Testis (tissue), 3 donors: ENCODE results near the gene ZCCHC14. TPM values are rescaled to one million over a fixed set of nuclear protein-coding genes. Genes with fewer than 3 reads are reported as not detected.
"Not testable (repeated sequence)": the region's sequence is repeated elsewhere in the genome, so short reads cannot be mapped to it uniquely, and the experiment has no call there.

Source experiments
- DNase-seq: peaks from one replicate; pipeline ENCODE4 v3.0.0-alpha.2; 2019
- H3K27ac ChIP-seq, 2 donors: fragments of 200-600 bp; sonication (generic); one replicate each; pipeline ENCODE4 v1.5.1; 2019
- H3K27me3 ChIP-seq: fragments of 200-600 bp; sonication (generic); one replicate; pipeline ENCODE4 v1.5.1; 2019
- H3K36me3 ChIP-seq: fragments of 200-600 bp; sonication (generic); one replicate; pipeline ENCODE4 v1.5.1; 2017; ENCODE audit warnings: low read depth; ENCODE audit errors: missing control alignments
- H3K4me1 ChIP-seq: fragments of 200-600 bp; sonication (generic); one replicate; pipeline ENCODE4 v1.5.1; 2019
- H3K4me3 ChIP-seq, 2 donors: fragments of 200-600 bp; sonication (generic); one replicate each; pipeline ENCODE4 v1.5.1; 2017 to 2019
- H3K9me3 ChIP-seq: fragments of 200-600 bp; sonication (generic); one replicate; pipeline ENCODE4 v1.5.1; 2017
- CTCF ChIP-seq, 3 experiments: fragments of 450-650 bp in 2 of 3; fragments of 200-600 bp in 1 of 3; sonication (generic) in 1 of 3; IDR thresholded peaks; one replicate each; pipeline ENCODE4 v1.5.1; 2016 to 2019; ENCODE audit warnings: antibody characterized with exemption in 3 of 3, mild to moderate bottlenecking in 2 of 3, moderate library complexity in 1 of 3
- POLR2A ChIP-seq: fragments of 450-650 bp; IDR thresholded peaks from one replicate; pipeline ENCODE4 v1.6.1; 2017; ENCODE audit warnings: antibody characterized with exemption, mild to moderate bottlenecking, moderate library complexity
- WGBS, 2 donors: methylation state at CpG; one replicate each; pipeline ENCODE4 v1.1.5; 2018; 5-methylcytosine and 5-hydroxymethylcytosine counted together
- intact Hi-C: fragments of 100-400 bp; cut with DNase I; formaldehyde crosslinking; loops from one replicate; pipeline ENCODE4 v1.15.1; 2023; ENCODE audit warnings: low total_unique reads
- polyA plus RNA-seq: library from polyadenylated mRNA; stranded (reverse); fragments of 350-450 nt; fragmentation: Illumina TruSeq; extraction: RNeasy Lipid Tissue Mini Kit (QIAGEN cat#74804); gene quantifications from one replicate; pipeline ENCODE4 v1.2.3, GENCODE V29; 2014; ENCODE audit warnings: low read depth, low replicate concordance; ENCODE audit not compliant: insufficient read depth
- total RNA-seq, 2 donors: library from RNA; depleted of rRNA; stranded (reverse); fragments of >200 nt; gene quantifications; one replicate each; pipeline ENCODE4 v1.2.3, GENCODE V29; 2016

The ZCCHC14 gene
- total and polyA plus RNA-seq, 3 donors from 2014 or later: 82.3 to 130 (median 94.0) TPM

- no peak for TF ChIP-seq POLR2A
- no peak for TF ChIP-seq CTCF (IDR thresholded peaks at IDR 0.05)
- Histone ChIP-seq H3K9me3 (no peaks in the 10 kb centered on the region), H3K4me1 (no peaks in the 10 kb centered on the region), H3K4me3 (no peak overlapping the region), H3K36me3 (no peaks in the 10 kb centered on the region), H3K27ac (no peak overlapping the region), H3K27me3 (no peaks in the 10 kb centered on the region)
- no peak for DNase-seq
- WGBS, 2 donors: 64 to 78% methylated on average over 2 of the region's 2 CpGs
- intact Hi-C loops: no loop called here
Observed at GRCh38 chr16:87499189-87499486, 6.3 kb upstream of the ZCCHC14 start.

- Histone ChIP-seq H3K27me3 (no peaks in the 10 kb centered on the region), H3K36me3 (no peaks in the 10 kb centered on the region), H3K4me1 (peaks cover 2% of the 10 kb centered on the region), H3K4me3 (no peak overlapping the region), H3K27ac (no peak overlapping the region), H3K9me3 (no peaks in the 10 kb centered on the region)
- TF ChIP-seq CTCF (IDR thresholded peaks at IDR 0.05): no peak
- no peak for TF ChIP-seq POLR2A
- WGBS, 2 donors: 75 to 77% methylated on average over 9 of the region's 9 CpGs
- DNase-seq: no peak
- intact Hi-C loops: no loop called here
Observed at GRCh38 chr16:87498324-87499188, 5.7 kb upstream of the ZCCHC14 start.

DNA sequence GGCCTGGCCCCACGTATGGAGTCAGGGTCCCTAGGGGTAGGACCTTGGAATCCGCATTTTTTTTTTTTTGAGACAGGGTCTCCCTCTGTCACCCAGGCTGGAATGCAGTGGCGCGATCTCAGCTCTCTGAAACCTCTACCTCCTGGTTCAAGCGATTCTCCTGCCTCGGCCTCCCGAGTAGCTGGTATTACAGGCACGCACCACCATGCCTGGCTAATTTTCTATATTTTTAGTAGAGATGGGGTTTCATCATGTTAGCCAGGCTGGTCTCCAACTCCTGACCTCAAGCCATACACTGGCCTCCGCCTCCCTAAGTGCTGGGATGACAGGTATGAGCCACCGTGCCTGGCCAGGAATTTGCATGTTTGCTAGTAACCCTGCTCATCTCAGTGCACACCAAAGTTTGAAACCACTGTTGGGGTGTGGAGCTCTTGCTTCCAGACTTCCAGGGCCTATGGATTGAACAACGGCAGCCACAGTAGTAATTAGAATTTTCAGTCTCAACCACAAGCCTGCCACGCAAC lies 5.0 kb upstream of the ZCCHC14 start:
- 93 to 94% methylated on average over 12 of the region's 12 CpGs for WGBS, 2 donors
- intact Hi-C loops, H3K27ac ChIP-seq: not testable (repeated sequence)

DNA sequence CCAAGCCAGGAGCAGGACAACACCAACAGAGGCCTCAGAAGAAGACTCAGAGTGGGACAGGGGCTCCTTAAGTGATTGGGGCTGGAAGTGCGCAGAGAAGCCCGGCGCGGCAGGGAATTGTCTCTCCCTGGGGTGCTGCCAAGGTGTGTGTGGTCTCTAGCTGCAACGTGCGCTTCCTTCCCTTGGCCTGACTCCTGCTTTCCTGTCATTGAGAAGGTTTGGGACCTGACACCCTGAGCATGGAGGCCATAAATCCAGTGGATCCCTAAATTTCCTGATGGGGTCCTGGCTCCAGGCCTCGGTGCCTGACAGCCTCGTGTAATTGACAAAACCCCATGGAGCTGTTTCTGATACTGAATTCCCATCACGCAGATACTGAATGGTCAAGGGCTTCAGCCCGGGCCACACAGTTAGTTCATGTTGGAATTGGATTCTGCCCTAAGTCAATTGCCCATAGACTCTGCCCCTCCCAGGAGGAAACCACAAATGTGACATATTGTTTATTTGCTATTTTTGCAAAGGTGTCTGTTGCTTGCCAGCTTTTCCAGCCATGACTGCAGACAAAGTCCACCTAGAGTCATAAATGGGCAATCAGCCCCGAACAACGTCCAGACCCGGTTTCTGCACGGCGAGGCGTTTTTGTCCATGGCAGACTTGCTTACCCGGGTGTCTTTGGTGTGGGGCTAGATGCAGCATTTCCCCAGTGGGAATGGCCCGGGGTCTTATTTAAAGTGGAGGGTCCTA lies 4.4 kb upstream of the ZCCHC14 start:
- H3K4me3 ChIP-seq, H3K27ac ChIP-seq, DNase-seq, H3K4me1 ChIP-seq, intact Hi-C loops, H3K36me3 ChIP-seq, H3K9me3 ChIP-seq, H3K27me3 ChIP-seq: not testable (repeated sequence)
- WGBS, 2 donors: 78 to 84% methylated on average over 18 of the region's 18 CpGs

More for the DNA sequence above, 5.0 kb upstream of the ZCCHC14 start:
- H3K36me3 ChIP-seq, DNase-seq, H3K4me3 ChIP-seq, H3K27me3 ChIP-seq, H3K9me3 ChIP-seq, H3K4me1 ChIP-seq: not testable (repeated sequence)

- no peaks in the 10 kb centered on the region for H3K36me3 ChIP-seq
- H3K4me3 ChIP-seq: no peak overlapping the region
- H3K27me3 ChIP-seq: no peaks in the 10 kb centered on the region
- H3K4me1 ChIP-seq: peaks cover 7% of the 10 kb centered on the region
- TF ChIP-seq CTCF (IDR thresholded peaks at IDR 0.05) (no peak), POLR2A (no peak)
- no peaks in the 10 kb centered on the region for H3K9me3 ChIP-seq
- H3K27ac ChIP-seq: no peak overlapping the region
- WGBS, 2 donors: 69 to 85% methylated on average over 2 of the region's 2 CpGs
- intact Hi-C loops: no loop called here
- no peak for DNase-seq
Observed at GRCh38 chr16:87496447-87496801, 3.6 kb upstream of the ZCCHC14 start.
